HCT116 (cell line): ENCODE results near the gene CYP2A6. TPM values are rescaled to one million over a fixed set of nuclear protein-coding genes. Genes with fewer than 3 reads are reported as not detected.

Source experiments
- ATAC-seq: fragments of 200-7000 bp; cut with Tn5 transposase; 2 replicates; pipeline ENCODE4 v1.9.1; 2020; ENCODE audit warnings: mild to moderate bottlenecking, moderate library complexity
- BruUV-seq: library from RNA; stranded (reverse); fragments of 400-500 nt; replicated peaks from 2 replicates; lab custom pipeline; 2021; lab: Mats Ljungman, UMichigan
- CTCF ChIA-PET: fragments of 300-600 bp; sonication (Branson Sonifier 250); formaldehyde crosslinking; loops from one replicate; lab custom pipeline; 2021; ENCODE audit warnings: antibody characterized with exemption; lab: Charles Lee
- POLR2A ChIA-PET: fragments of 300-600, 350-600 bp; sonication (Branson Sonifier 250); formaldehyde crosslinking; loops from one replicate; lab custom pipeline; 2021; ENCODE audit warnings: antibody characterized with exemption; lab: Charles Lee
- RAD21 ChIA-PET, 2 experiments: fragments of 300-600 bp; sonication (Branson Sonifier 250); formaldehyde crosslinking; loops; one replicate each; lab custom pipeline; 2023; ENCODE audit warnings: low total read pairs in 2 of 2; ENCODE audit not compliant: uncharacterized antibody in 2 of 2, unreplicated experiment in 2 of 2, low non-redundant PET in 1 of 2; lab: Charles Lee
- DNase-seq: peaks from one replicate; pipeline ENCODE4 v3.0.0-alpha.2; 2010; ENCODE audit warnings: low read depth, low spot score
- H2AFZ ChIP-seq: fragments of 200-600 bp; shearing (Covaris generic), sonication (generic); 2 replicates; pipeline ENCODE4 v1.6.1; 2017; ENCODE audit warnings: low read depth, mixed run types, mixed read lengths, antibody characterized with exemption, low read length; ENCODE audit not compliant: poor library complexity, severe bottlenecking
- H3K27ac ChIP-seq: 2 replicates; pipeline ENCODE4 v1.5.1; 2012; ENCODE audit warnings: low read depth, low read length
- H3K27me3 ChIP-seq: fragments of 200-600 bp; sonication (generic); 2 replicates; pipeline ENCODE4 v1.6.1; 2016; ENCODE audit warnings: mixed run types, low read length, mixed read lengths; ENCODE audit not compliant: insufficient read depth
- H3K36me3 ChIP-seq, 2 experiments: fragments of 200-500 bp in 1 of 2; fragments of 200-600 bp in 1 of 2; sonication (Bioruptor generic) in 1 of 2; sonication (generic) in 1 of 2; 2 replicates each; pipeline versions ENCODE4 v1.5.1 to v1.6.1; 2014 to 2016; ENCODE audit warnings: low read length in 2 of 2, inconsistent platforms in 1 of 2, mixed read lengths in 1 of 2, mixed run types in 1 of 2; ENCODE audit not compliant: insufficient read depth in 2 of 2, control insufficient read depth in 1 of 2
- H3K4me1 ChIP-seq, 2 experiments: fragments of 200-600 bp in 1 of 2; sonication (generic) in 1 of 2; 2 replicates each; pipeline versions ENCODE4 v1.5.1 to v1.6.1; 2012 to 2017; ENCODE audit warnings: low read length in 2 of 2, inconsistent platforms in 1 of 2, mild to moderate bottlenecking in 1 of 2, mixed read lengths in 1 of 2, mixed run types in 1 of 2, moderate library complexity in 1 of 2; ENCODE audit not compliant: insufficient read depth in 2 of 2, control insufficient read depth in 1 of 2
- H3K4me2 ChIP-seq: fragments of 200-600 bp; sonication (generic); 2 replicates; pipeline ENCODE4 v1.6.1; 2017; ENCODE audit warnings: mixed run types, low read length, mixed read lengths
- H3K4me3 ChIP-seq, 2 experiments: fragments of 200-600 bp in 1 of 2; sonication (generic) in 1 of 2; replicated peaks in 1 of 2; 2 replicates each; pipeline ENCODE4 v1.5.1; 2011 to 2016; ENCODE audit warnings: low read length in 2 of 2, control low read depth in 1 of 2, low read depth in 1 of 2, mild to moderate bottlenecking in 1 of 2, mixed read lengths in 1 of 2, mixed run types in 1 of 2
- H3K79me2 ChIP-seq: fragments of 200-600 bp; sonication (generic); 2 replicates; pipeline ENCODE4 v1.6.1; 2017; ENCODE audit warnings: mild to moderate bottlenecking, mixed run types, low read length, moderate library complexity, mixed read lengths; ENCODE audit not compliant: insufficient read depth
- H3K9ac ChIP-seq: fragments of 200-600 bp; sonication (generic); 2 replicates; pipeline ENCODE4 v1.6.1; 2016; ENCODE audit warnings: low read length, mixed read lengths
- H3K9me2 ChIP-seq: fragments of 200-600 bp; sonication (generic), shearing (Covaris generic); 2 replicates; pipeline ENCODE4 v1.6.1; 2017; ENCODE audit warnings: mixed run types, mild to moderate bottlenecking, moderate library complexity; ENCODE audit not compliant: insufficient read depth
- H3K9me3 ChIP-seq, 2 experiments: fragments of 200-500 bp in 1 of 2; fragments of 200-600 bp in 1 of 2; sonication (Bioruptor generic) in 1 of 2; sonication (generic) in 1 of 2; 2 replicates each; pipeline ENCODE4 v1.6.1; 2014 to 2017; ENCODE audit warnings: low read length in 2 of 2, mixed read lengths in 2 of 2, inconsistent platforms in 1 of 2, low read depth in 1 of 2, mild to moderate bottlenecking in 1 of 2, mixed run types in 1 of 2, moderate library complexity in 1 of 2; ENCODE audit not compliant: control insufficient read depth in 1 of 2, insufficient read depth in 1 of 2
- H4K20me1 ChIP-seq: fragments of 200-600 bp; sonication (generic), shearing (Covaris generic); 2 replicates; pipeline ENCODE4 v1.6.1; 2017; ENCODE audit warnings: mixed run types, mild to moderate bottlenecking, moderate library complexity; ENCODE audit not compliant: insufficient read depth
- CTCF ChIP-seq, 3 experiments: fragments of 200-600 bp in 1 of 3; sonication (generic) in 1 of 3; IDR thresholded peaks in 2 of 3; conservative IDR thresholded peaks in 1 of 3; 2 replicates each; pipeline ENCODE4 v1.5.1; 2012 to 2017; ENCODE audit warnings: low read depth in 2 of 3, low read length in 2 of 3, antibody characterized with exemption in 1 of 3, borderline replicate concordance in 1 of 3, control low read depth in 1 of 3, mild to moderate bottlenecking in 1 of 3, mixed read lengths in 1 of 3, mixed run types in 1 of 3, moderate library complexity in 1 of 3; ENCODE audit not compliant: insufficient read depth in 1 of 3
- POLR2A ChIP-seq: IDR thresholded peaks from 2 replicates; pipeline ENCODE4 v1.7.0; 2011; ENCODE audit warnings: borderline replicate concordance; ENCODE audit not compliant: insufficient read depth, insufficient read length; ENCODE audit errors: extremely low read depth
- POLR2AphosphoS5 ChIP-seq: IDR thresholded peaks from 2 replicates; pipeline ENCODE4 v1.6.1; 2011; ENCODE audit warnings: mild to moderate bottlenecking, low read depth, low read length, moderate library complexity
- REST ChIP-seq: IDR thresholded peaks from 2 replicates; pipeline ENCODE4 v1.6.1; 2012; ENCODE audit warnings: low read depth
- SIN3A ChIP-seq: IDR thresholded peaks from 2 replicates; pipeline ENCODE4 v1.6.1; 2012; ENCODE audit warnings: low read depth
- ZFX ChIP-seq: fragments of 450-650 bp; IDR thresholded peaks from 2 replicates; pipeline ENCODE4 v1.6.1; 2017
- intact Hi-C: fragments of 100-400 bp; cut with micrococcal nuclease; formaldehyde crosslinking; loops from 2 replicates; pipeline ENCODE4 v1.10.0; 2022
- total RNA-seq: library from RNA; stranded (reverse); gene quantifications from one replicate; pipeline ENCODE4 v1.2.1, GENCODE V29; 2021; ENCODE audit not compliant: unreplicated experiment

CYP2A6 gene
- total RNA-seq, 1 experiment from 2014 or later = 0.57 TPM

- POLR2A ChIA-PET = no interaction called here
- H2AFZ ChIP-seq = no peak overlapping the region
- no peak overlapping the region for H3K9ac ChIP-seq
- H3K27me3 ChIP-seq = no peaks in the 10 kb centered on the region; the same call in 1 of the 2 replicates
- H3K9me2 ChIP-seq = no peaks in the 10 kb centered on the region
- intact Hi-C loops = no loop called here
- no peaks in the 10 kb centered on the region for H3K9me3 ChIP-seq
- H4K20me1 ChIP-seq = no peaks in the 10 kb centered on the region
- no peaks in the 10 kb centered on the region for H3K79me2 ChIP-seq
- no peaks in the 10 kb centered on the region for H3K4me1 ChIP-seq
- no TSS peak for BruUV-seq
- no peak overlapping the region for H3K4me2 ChIP-seq
- TF ChIP-seq CTCF (IDR thresholded peaks at IDR 0.05 in 2 of 3, conservative IDR thresholded peaks at IDR 0.05 in 1 of 3; ENCODE audit: borderline replicate concordance in 1 of 3, insufficient read depth in 1 of 3, low read depth in 2 of 3, low read length in 2 of 3) = 0 out of 6 replicates have a peak, but pooled peaks of 1 of the 3 experiments have one; percentile 7
- no peak for TF ChIP-seq POLR2AphosphoS5
- TF ChIP-seq SIN3A = no peak
- TF ChIP-seq REST = no peak
- TF ChIP-seq ZFX = no peak
- TF ChIP-seq POLR2A = no peak
- H3K36me3 ChIP-seq = no peaks in the 10 kb centered on the region
- no peak overlapping the region for H3K27ac ChIP-seq
- RAD21 ChIA-PET = no interaction called here
- no peak for DNase-seq
- ATAC-seq = 0 out of 2 replicates have a peak, but pooled peaks have one; percentile 61
- CTCF ChIA-PET = no interaction called here
- H3K4me3 ChIP-seq = no peak overlapping the region
Measured at GRCh38 chr19:40862333-40862732, 12.1 kb upstream of the CYP2A6 start.
